Measurements from ENCODE around the gene PAIP2B.
"Not testable (repeated sequence)": the region's sequence is repeated elsewhere in the genome, so short reads cannot be mapped to it uniquely, and the experiment has no call there.

Gene PAIP2B

GRCh38 chr2:71186973-71187372, 39.9 kb downstream of the PAIP2B start:
- no peaks in the 10 kb centered on the region for H3K9me3 ChIP-seq (ENCODE audit: control insufficient read depth, insufficient read depth, low read length)
- H3K79me2 ChIP-seq (ENCODE audit: control insufficient read depth, low read length), result no peaks in the 10 kb centered on the region
- H3K4me1 ChIP-seq (ENCODE audit: control insufficient read depth, low read length), result no peaks in the 10 kb centered on the region
- no peaks in the 10 kb centered on the region for H3F3A ChIP-seq (ENCODE audit: control insufficient read depth, insufficient read depth)
- no peak overlapping the region for H3K4me2 ChIP-seq (ENCODE audit: low read length)
- H4K20me1 ChIP-seq (ENCODE audit: control insufficient read depth, insufficient read depth, low read depth, low read length), result no peaks in the 10 kb centered on the region
- H3K27ac ChIP-seq (ENCODE audit: low read depth, low read length), result no peak overlapping the region
- H3K9me2 ChIP-seq (replicated peaks; ENCODE audit: control insufficient read depth, low read length), result no peaks in the 10 kb centered on the region
- no peaks in the 10 kb centered on the region for H3K36me3 ChIP-seq (ENCODE audit: control insufficient read depth, low read length)
- H3K27me3 ChIP-seq (ENCODE audit: control insufficient read depth, low read length), result no peaks in the 10 kb centered on the region
- no peak overlapping the region for H3K4me3 ChIP-seq (ENCODE audit: low read length)
- TF ChIP-seq CTCF (IDR thresholded peaks at IDR 0.05; ENCODE audit: low read depth, low read length, poor library complexity, severe bottlenecking) (no peak), EZH2phosphoT487 (IDR thresholded peaks at IDR 0.05; ENCODE audit: borderline replicate concordance, low read length) (no peak)

- H4K20me1 ChIP-seq (ENCODE audit: control insufficient read depth, insufficient read depth, low read depth, low read length); H3K4me3 ChIP-seq (ENCODE audit: low read length); H3K79me2 ChIP-seq (ENCODE audit: control insufficient read depth, low read length); H3K27me3 ChIP-seq (ENCODE audit: control insufficient read depth, low read length); H3K4me1 ChIP-seq (ENCODE audit: control insufficient read depth, low read length); H3K4me2 ChIP-seq (ENCODE audit: low read length); H3K36me3 ChIP-seq (ENCODE audit: control insufficient read depth, low read length); H3K27ac ChIP-seq (ENCODE audit: low read depth, low read length); H3K9me2 ChIP-seq (replicated peaks; ENCODE audit: control insufficient read depth, low read length); H3F3A ChIP-seq (ENCODE audit: control insufficient read depth, insufficient read depth); H3K9me3 ChIP-seq (ENCODE audit: control insufficient read depth, insufficient read depth, low read length): not testable (repeated sequence)
Measured at GRCh38 chr2:71183306-71184115, 43.4 kb downstream of the PAIP2B start.

GRCh38 chr2:71181316-71181715, 45.6 kb downstream of the PAIP2B start:
- Histone ChIP-seq H3K9me3 (ENCODE audit: control insufficient read depth, insufficient read depth, low read length) (no peaks in the 10 kb centered on the region), H3K36me3 (ENCODE audit: control insufficient read depth, low read length) (no peaks in the 10 kb centered on the region), H3K4me2 (ENCODE audit: low read length) (no peak overlapping the region), H3F3A (ENCODE audit: control insufficient read depth, insufficient read depth) (no peaks in the 10 kb centered on the region), H4K20me1 (ENCODE audit: control insufficient read depth, insufficient read depth, low read depth, low read length) (no peaks in the 10 kb centered on the region), H3K4me3 (ENCODE audit: low read length) (no peak overlapping the region), H3K79me2 (ENCODE audit: control insufficient read depth, low read length) (no peaks in the 10 kb centered on the region), H3K4me1 (ENCODE audit: control insufficient read depth, low read length) (no peaks in the 10 kb centered on the region), H3K27ac (ENCODE audit: low read depth, low read length) (no peak overlapping the region), H3K27me3 (ENCODE audit: control insufficient read depth, low read length) (no peaks in the 10 kb centered on the region), H3K9me2 (replicated peaks; ENCODE audit: control insufficient read depth, low read length) (no peaks in the 10 kb centered on the region)
- no peak for TF ChIP-seq EZH2phosphoT487 (IDR thresholded peaks at IDR 0.05; ENCODE audit: borderline replicate concordance, low read length)
- no peak for TF ChIP-seq CTCF (IDR thresholded peaks at IDR 0.05; ENCODE audit: low read depth, low read length, poor library complexity, severe bottlenecking)

GRCh38 chr2:71178836-71179235, 48.1 kb downstream of the PAIP2B start:
- not testable (repeated sequence) for H3K27ac ChIP-seq (ENCODE audit: low read depth, low read length); H3K9me2 ChIP-seq (replicated peaks; ENCODE audit: control insufficient read depth, low read length); H3K4me3 ChIP-seq (ENCODE audit: low read length); H3K79me2 ChIP-seq (ENCODE audit: control insufficient read depth, low read length); H3F3A ChIP-seq (ENCODE audit: control insufficient read depth, insufficient read depth); H3K4me2 ChIP-seq (ENCODE audit: low read length); H3K4me1 ChIP-seq (ENCODE audit: control insufficient read depth, low read length); H4K20me1 ChIP-seq (ENCODE audit: control insufficient read depth, insufficient read depth, low read depth, low read length); H3K36me3 ChIP-seq (ENCODE audit: control insufficient read depth, low read length); H3K27me3 ChIP-seq (ENCODE audit: control insufficient read depth, low read length); H3K9me3 ChIP-seq (ENCODE audit: control insufficient read depth, insufficient read depth, low read length)

Measured in DOHH2 (cell line).